GM23248 (cell line): ENCODE measurements around the gene ATAD1. TPM values are rescaled to one million over a fixed set of nuclear protein-coding genes. Genes with fewer than 3 reads are reported as not detected.
"Not testable (repeated sequence)": the region's sequence is repeated elsewhere in the genome, so short reads cannot be mapped to it uniquely, and the experiment has no call there.

ENCODE experiments used
- DNase-seq: peaks from one replicate; pipeline ENCODE4 v3.0.0-alpha.2; 2015
- H2AFZ ChIP-seq: fragments of 200-600 bp; sonication (generic); 2 replicates; pipeline ENCODE4 v1.6.1; 2016; ENCODE audit warnings: antibody characterized with exemption
- H3F3A ChIP-seq: fragments of 200-600 bp; sonication (generic); 2 replicates; pipeline ENCODE4 v1.6.1; 2016; ENCODE audit warnings: mild to moderate bottlenecking, antibody characterized with exemption, mixed run types; ENCODE audit not compliant: insufficient read depth
- H3K27ac ChIP-seq: fragments of 200-600 bp; sonication (generic); 2 replicates; pipeline ENCODE4 v1.5.1; 2016; ENCODE audit warnings: mild to moderate bottlenecking
- H3K27me3 ChIP-seq: fragments of 200-600 bp; sonication (generic); replicated peaks from 2 replicates; pipeline ENCODE4 v1.6.1; 2016; ENCODE audit warnings: mild to moderate bottlenecking; ENCODE audit not compliant: insufficient read depth
- H3K36me3 ChIP-seq: fragments of 200-600 bp; sonication (generic); 2 replicates; pipeline ENCODE4 v1.6.1; 2016; ENCODE audit warnings: low read depth, mild to moderate bottlenecking
- H3K4me1 ChIP-seq: fragments of 200-600 bp; sonication (generic); 2 replicates; pipeline ENCODE4 v1.6.1; 2016; ENCODE audit warnings: mild to moderate bottlenecking; ENCODE audit not compliant: insufficient read depth
- H3K4me2 ChIP-seq: fragments of 200-600 bp; sonication (generic); one replicate; pipeline ENCODE4 v1.6.1; 2016; ENCODE audit warnings: mild to moderate bottlenecking; ENCODE audit not compliant: unreplicated experiment
- H3K4me3 ChIP-seq: fragments of 200-600 bp; sonication (generic); 2 replicates; pipeline ENCODE4 v1.5.1; 2016; ENCODE audit warnings: mild to moderate bottlenecking
- H3K79me2 ChIP-seq: fragments of 200-600 bp; sonication (generic); 2 replicates; pipeline ENCODE4 v1.6.1; 2016; ENCODE audit warnings: mild to moderate bottlenecking; ENCODE audit not compliant: insufficient read depth
- H3K9ac ChIP-seq: fragments of 200-600 bp; sonication (generic); 2 replicates; pipeline ENCODE4 v1.6.1; 2016; ENCODE audit warnings: mild to moderate bottlenecking
- H3K9me2 ChIP-seq: fragments of 200-600 bp; sonication (generic); 2 replicates; pipeline ENCODE4 v1.6.1; 2016; ENCODE audit warnings: mixed run types, mild to moderate bottlenecking, moderate library complexity; ENCODE audit not compliant: insufficient read depth
- H3K9me3 ChIP-seq: fragments of 200-600 bp; sonication (generic); one replicate; pipeline ENCODE4 v1.6.1; 2017; ENCODE audit warnings: low read depth
- H4K20me1 ChIP-seq: fragments of 200-600 bp; sonication (generic); 2 replicates; pipeline ENCODE4 v1.6.0; 2016; ENCODE audit not compliant: insufficient read depth
- EZH2 ChIP-seq: fragments of 200-600 bp; sonication (generic); IDR thresholded peaks from 2 replicates; pipeline ENCODE4 v1.6.1; 2018; ENCODE audit warnings: antibody characterized with exemption, mild to moderate bottlenecking; ENCODE audit not compliant: insufficient read depth, poor library complexity, severe bottlenecking
- EZH2phosphoT487 ChIP-seq: fragments of 200-600 bp; sonication (generic); IDR thresholded peaks from 2 replicates; pipeline ENCODE4 v1.6.1; 2018; ENCODE audit warnings: antibody characterized with exemption, moderate library complexity, mild to moderate bottlenecking, low read depth; ENCODE audit not compliant: insufficient read depth
- WGBS, 2 experiments: methylation state at CpG; one replicate each; pipeline ENCODE4 v1.1.6; 2015 to 2017; ENCODE audit warnings: low lambda C conversion rate in 2 of 2, low coverage in 1 of 2; ENCODE audit errors: missing lambda C conversion rate in 2 of 2; 5-methylcytosine and 5-hydroxymethylcytosine counted together
- in situ Hi-C: fragments of 300-500 bp; cut with MboI; formaldehyde crosslinking; loops from 2 replicates; pipeline ENCODE4 v1.15.0; 2020
- polyA plus RNA-seq: library from polyadenylated mRNA; unstranded; fragments of >200 nt; fragmentation: Nextera tagmentation; extraction: Ambion mirVana; gene quantifications from 2 replicates; pipeline ENCODE4 v1.2.1, GENCODE V29; 2016
- total RNA-seq: library from RNA; depleted of rRNA; stranded (reverse); fragments of >200 nt; shearing (Covaris generic); gene quantifications from 2 replicates; pipeline ENCODE4 v1.2.3, GENCODE V29; 2014

ATAD1 gene
- total and polyA plus RNA-seq, 2 experiments from 2014 or later = 52.4 to 66.8 TPM

- no peak for DNase-seq
- Histone ChIP-seq H3F3A (no peaks in the 10 kb centered on the region), H4K20me1 (no peaks in the 10 kb centered on the region), H3K4me2 (no peak overlapping the region), H3K4me3 (no peak overlapping the region), H3K36me3 (no peaks in the 10 kb centered on the region), H3K4me1 (peaks cover 4% of the 10 kb centered on the region; the same call in 1 of the 2 replicates), H3K27me3 (no peaks in the 10 kb centered on the region), H2AFZ (no peak overlapping the region), H3K27ac (no peak overlapping the region), H3K9ac (no peak overlapping the region), H3K9me2 (no peaks in the 10 kb centered on the region), H3K9me3 (no peaks in the 10 kb centered on the region), H3K79me2 (no peaks in the 10 kb centered on the region)
- in situ Hi-C loops = no loop called here
- TF ChIP-seq EZH2phosphoT487 (no peak), EZH2 (no peak)
Measured at GRCh38 chr10:87837445-87837844, 19.4 kb upstream of the ATAD1 start.

- no peak for DNase-seq
- H3K9ac ChIP-seq = no peak overlapping the region
- no peaks in the 10 kb centered on the region for H3K36me3 ChIP-seq
- in situ Hi-C loops = no loop called here
- no peaks in the 10 kb centered on the region for H3K9me3 ChIP-seq
- 71% methylated on average over 4 of the region's 4 CpGs for WGBS, 2 experiments
- H3K9me2 ChIP-seq = no peaks in the 10 kb centered on the region
- H3K79me2 ChIP-seq = no peaks in the 10 kb centered on the region
- H3K27me3 ChIP-seq = no peaks in the 10 kb centered on the region
- H3F3A ChIP-seq = no peaks in the 10 kb centered on the region
- H3K27ac ChIP-seq = no peak overlapping the region
- H3K4me1 ChIP-seq = no peaks in the 10 kb centered on the region
- no peak for TF ChIP-seq EZH2phosphoT487
- no peak for TF ChIP-seq EZH2
- no peak overlapping the region for H3K4me3 ChIP-seq
- H2AFZ ChIP-seq = no peak overlapping the region
- no peak overlapping the region for H3K4me2 ChIP-seq
- H4K20me1 ChIP-seq = no peaks in the 10 kb centered on the region
Measured at GRCh38 chr10:87836098-87836497, 18.1 kb upstream of the ATAD1 start.

GRCh38 chr10:87829986-87830729 is 12.1 kb upstream of the ATAD1 start:
- peak; percentile 26 for DNase-seq
- Histone ChIP-seq H3K79me2 (no peaks in the 10 kb centered on the region), H3K27ac (no peak overlapping the region), H3K4me2 (no peak overlapping the region), H3K4me3 (no peak overlapping the region), H3K4me1 (no peaks in the 10 kb centered on the region), H3F3A (no peaks in the 10 kb centered on the region), H3K9me2 (no peaks in the 10 kb centered on the region), H3K36me3 (no peaks in the 10 kb centered on the region), H3K27me3 (no peaks in the 10 kb centered on the region), H3K9ac (no peak overlapping the region), H4K20me1 (no peaks in the 10 kb centered on the region), H3K9me3 (no peaks in the 10 kb centered on the region), H2AFZ (no peak overlapping the region)
- no peak for TF ChIP-seq EZH2phosphoT487
- TF ChIP-seq EZH2 = no peak
- in situ Hi-C loops = no loop called here

GRCh38 chr10:87829051-87829450 is 11.0 kb upstream of the ATAD1 start:
- H3K27ac ChIP-seq, H3K9ac ChIP-seq, DNase-seq, H3K9me3 ChIP-seq, H3K4me2 ChIP-seq, H3K79me2 ChIP-seq, H3K4me3 ChIP-seq, H4K20me1 ChIP-seq, H3K4me1 ChIP-seq, H3F3A ChIP-seq, H3K27me3 ChIP-seq, H3K36me3 ChIP-seq, H3K9me2 ChIP-seq, in situ Hi-C loops, H2AFZ ChIP-seq: not testable (repeated sequence)
- 80 to 88% methylated on average over 4 of the region's 4 CpGs for WGBS, 2 experiments

- Histone ChIP-seq H3K79me2 (no peaks in the 10 kb centered on the region), H3K27ac (no peak overlapping the region), H3K9me3 (no peaks in the 10 kb centered on the region), H3K4me1 (no peaks in the 10 kb centered on the region), H3K27me3 (no peaks in the 10 kb centered on the region), H3K9ac (no peak overlapping the region), H3K4me3 (no peak overlapping the region), H3K4me2 (no peak overlapping the region), H3K9me2 (no peaks in the 10 kb centered on the region), H2AFZ (no peak overlapping the region), H3K36me3 (no peaks in the 10 kb centered on the region), H4K20me1 (no peaks in the 10 kb centered on the region), H3F3A (no peaks in the 10 kb centered on the region)
- DNase-seq = no peak
- TF ChIP-seq EZH2 (no peak), EZH2phosphoT487 (no peak)
- 56 to 59% methylated on average over 2 of the region's 2 CpGs for WGBS, 2 experiments
- in situ Hi-C loops = no loop called here
Measured at GRCh38 chr10:87827681-87828080, 9.7 kb upstream of the ATAD1 start.
